NCI-H82 treated with DMSO at 0.1 percent for 48 hours (cell line): Measurements from ENCODE around the gene TAF1C.
"Not testable (repeated sequence)": the region's sequence is repeated elsewhere in the genome, so short reads cannot be mapped to it uniquely, and the experiment has no call there.

Experiments
- DNase-seq: peaks from one replicate; lab custom pipeline; 2025; ENCODE audit not compliant: unreplicated experiment; lab: John Stamatoyannopoulos, UW

The TAF1C gene

DNA sequence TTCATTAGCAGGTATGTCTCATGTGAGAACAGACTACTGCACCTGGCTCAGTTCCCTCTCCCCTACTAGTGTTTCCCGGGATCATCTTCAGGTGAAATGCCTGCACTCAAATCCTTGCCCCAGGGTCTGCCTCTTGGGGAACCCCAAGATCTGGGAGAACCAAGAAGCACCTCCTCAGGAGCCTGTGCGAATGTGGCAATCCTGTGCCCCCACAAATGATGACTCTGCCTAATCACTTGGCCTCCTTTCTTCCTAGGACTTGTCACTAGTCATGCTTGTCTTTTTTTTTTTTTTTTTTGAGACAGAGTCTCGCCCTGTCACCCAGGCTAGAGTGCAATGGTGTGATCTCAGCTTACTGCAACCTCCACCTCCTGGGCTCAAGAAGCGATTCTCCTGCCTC is 25.8 kb upstream of the TAF1C start:
- DNase-seq = no peak

DNA sequence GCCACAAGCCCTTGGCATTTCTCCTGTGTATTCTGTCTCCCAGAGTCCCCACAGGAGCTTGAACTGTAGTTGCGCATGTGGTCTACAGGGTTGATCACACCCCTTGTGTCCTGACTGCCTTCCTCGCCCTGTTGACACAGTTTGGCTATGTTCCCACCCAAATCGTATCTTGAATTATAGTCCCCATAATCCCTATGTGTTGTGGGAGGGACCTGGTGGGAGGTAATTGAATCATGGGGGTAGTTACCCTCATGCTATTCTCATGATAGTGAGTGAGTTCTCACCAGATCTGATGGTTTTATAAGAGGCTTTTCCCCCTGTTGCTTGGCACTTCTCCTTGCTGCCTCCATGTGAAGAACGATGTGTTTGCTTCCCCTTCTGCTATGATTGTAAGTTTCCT is 25.3 kb upstream of the TAF1C start:
- no peak for DNase-seq

DNA sequence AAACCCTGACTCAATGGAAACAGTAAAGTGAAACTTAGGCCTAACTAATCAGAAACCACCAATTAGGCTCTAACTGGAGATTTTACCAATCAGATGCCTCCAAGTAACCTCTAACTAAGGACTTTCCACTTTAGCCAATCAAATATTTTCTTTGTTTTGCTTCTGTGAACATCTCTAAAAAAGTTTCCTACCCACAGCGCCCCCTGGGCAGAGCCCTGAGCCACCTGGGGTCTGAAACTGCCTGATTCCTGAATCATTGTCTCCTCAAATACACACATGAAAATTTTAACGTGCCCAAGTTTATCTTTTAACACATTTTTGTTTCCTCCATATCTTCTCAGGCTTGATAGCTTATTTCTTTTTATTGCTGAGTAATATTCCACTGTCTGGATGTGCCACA is 23.1 kb upstream of the TAF1C start:
- no peak for DNase-seq

DNA sequence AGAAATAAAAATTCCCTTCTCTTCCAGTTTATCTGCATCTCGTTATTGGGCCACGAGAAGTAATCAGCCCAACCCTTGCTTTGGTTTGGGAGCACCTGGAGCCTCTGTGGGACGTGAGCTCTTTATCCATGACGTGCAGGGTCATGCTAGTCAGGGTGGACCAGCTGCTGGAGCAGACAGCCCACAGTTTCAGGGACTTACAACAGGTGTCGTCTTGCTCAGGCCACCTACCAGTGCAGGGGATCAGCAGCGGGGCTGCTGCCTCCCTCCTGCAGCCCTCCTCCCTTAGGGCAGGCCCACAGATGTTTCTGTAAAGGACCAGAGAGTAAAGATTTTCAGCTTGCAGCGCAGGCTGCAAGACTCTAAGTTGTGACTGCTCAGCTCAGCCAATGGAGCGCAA is 21.0 kb upstream of the TAF1C start:
- DNase-seq = peak; percentile 19

DNA sequence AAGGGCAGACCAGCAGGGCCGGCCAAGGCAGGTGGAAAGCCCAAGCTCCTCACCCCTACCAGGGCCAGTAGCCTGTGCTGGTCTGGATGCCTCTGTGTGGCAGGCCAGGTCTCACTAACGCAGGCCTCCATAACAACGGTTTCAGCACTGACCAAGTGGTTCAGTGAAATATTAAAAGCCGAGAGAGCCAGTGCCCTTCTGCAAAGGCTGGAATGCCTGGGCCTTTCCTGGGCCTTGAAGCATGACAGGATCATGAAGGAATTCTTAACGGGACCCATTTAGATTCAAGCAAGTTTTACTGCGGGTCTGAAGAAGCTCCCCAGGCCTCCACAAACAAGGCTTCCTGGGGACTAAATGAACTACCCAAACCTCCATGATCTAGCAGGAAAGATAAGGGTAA is 20.4 kb upstream of the TAF1C start:
- DNase-seq = no peak

DNA sequence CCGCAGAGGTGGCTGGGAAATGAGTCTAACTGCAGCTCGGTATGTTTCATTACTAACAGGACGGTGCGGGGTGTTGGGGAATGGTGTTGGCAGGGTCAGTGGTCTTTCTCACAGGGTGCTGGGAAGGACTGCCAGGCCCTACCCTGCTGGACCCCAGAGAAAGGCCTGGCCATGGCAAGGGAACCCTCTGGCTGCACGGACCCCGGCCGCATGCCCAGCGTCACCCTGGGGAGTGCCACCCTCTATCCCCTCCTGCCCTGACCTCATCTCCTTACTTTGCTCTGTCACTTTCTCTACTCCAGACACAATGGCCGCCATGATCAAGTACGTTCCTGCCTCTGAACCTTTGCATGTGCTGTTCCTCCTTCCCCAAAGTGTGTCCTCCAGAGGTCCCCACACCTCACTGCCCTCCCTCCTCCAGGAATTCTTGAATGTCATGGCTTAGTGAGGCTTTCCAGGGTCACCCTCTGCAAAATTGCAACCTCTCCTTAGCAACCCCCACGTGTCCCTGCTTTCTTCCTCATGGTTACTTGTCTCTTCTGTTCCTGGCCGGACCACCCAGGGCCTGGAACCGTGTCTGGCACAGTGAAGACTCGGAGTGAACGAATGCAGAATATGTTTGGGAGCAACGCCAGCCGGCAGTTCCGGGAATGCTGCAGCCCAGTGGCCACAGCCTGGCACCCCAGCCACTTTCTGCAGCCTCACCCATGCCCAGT is 19.3 kb upstream of the TAF1C start:
- DNase-seq = no peak

DNA sequence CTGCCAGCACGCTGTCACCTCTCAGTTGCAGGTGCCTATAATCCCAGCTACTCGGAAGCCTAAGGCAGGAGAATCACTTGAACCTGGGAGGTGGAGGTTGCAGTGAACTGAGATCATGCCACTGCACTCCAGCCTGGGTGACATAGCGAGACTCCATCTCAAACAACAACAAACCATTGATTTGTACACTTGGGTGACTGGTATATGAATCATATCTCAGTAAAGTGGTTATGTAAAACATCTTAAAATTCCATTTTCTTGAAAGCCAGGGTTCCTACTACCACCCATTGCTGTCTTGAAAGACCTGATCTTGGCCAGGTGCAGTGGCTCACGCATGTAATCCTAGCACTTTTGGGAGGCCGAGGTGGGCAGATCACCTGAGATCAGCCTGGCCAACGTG is 18.3 kb upstream of the TAF1C start:
- not testable (repeated sequence) for DNase-seq

DNA sequence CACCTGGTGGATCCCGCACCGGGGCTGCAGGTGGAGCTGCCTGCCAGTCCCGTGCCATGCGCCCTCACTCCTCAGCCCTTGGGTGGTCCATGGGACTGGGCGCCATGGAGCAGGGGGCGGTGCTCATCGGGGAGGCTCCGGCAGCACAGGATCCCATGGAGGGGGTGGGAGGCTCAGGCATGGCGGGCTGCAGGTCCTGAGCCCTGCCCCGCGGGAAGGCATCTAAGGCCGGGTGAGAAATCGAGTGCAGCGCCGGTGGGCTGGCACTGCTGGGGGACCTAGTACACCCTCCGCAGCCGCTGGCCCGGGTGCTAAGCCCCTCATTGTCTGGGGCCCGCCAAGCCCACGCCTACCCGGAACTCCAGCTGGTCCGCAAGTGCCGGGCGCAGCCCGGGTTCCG is 17.7 kb upstream of the TAF1C start:
- DNase-seq = not testable (repeated sequence)

DNA sequence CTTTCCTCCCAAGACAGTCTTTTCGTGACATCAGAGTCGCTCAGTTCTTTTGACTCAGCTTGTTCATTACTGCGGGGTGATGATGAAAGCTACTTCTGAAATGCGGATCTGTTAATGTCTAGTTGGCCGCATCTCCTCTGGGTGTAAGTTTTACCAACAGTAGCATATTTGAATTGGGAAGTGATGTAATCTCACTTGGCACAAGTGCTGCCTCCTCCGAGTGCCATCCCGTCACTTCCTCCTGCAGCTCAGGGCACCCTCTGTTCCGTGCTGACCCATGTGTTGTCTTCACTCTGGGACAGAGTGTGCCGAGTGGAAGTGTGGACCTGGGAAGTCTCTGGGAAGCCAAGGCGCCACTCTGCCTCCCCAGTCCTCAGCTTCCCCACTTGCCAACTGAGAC is 13.0 kb upstream of the TAF1C start:
- no peak for DNase-seq

DNA sequence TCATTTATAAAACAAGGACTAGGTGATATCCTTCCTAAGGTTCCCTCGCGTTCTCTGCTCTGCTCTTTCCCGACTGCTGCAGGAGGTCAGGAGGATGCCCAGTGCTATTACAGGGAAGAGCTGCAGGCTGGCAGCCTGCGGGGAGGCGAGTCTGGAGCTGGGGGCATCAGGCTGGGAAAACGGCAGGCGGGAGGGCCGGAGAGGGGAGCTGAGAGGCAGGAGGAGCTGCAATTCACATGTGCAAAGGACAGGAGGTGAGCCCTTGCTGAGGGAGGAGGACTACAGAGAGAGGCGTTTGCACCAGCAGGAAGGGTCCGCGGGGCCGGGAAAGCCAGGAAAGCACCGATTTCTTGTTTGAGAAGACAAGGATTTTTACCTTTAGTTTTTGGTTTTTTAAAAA is 12.2 kb upstream of the TAF1C start:
- peak; percentile 37 for DNase-seq

DNA sequence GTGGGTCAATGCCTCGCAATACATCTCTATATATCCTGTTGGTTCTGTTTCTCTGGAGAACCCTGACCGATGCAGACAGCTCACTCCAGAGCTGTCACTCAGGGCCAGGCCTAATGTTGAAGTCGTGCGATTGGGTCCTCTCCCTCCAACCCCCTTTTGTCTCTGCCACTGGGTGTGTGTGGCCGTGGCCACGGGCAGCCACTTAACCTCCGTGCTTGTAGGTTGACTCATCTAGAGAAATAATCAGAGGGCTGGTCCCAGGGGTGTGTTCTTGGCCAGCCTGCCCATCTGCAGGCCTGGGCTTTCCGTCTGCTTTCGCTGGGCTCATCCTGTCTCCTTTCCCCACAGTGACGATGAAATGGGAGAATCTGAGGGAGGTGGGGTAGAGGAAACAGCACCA is 11.5 kb upstream of the TAF1C start:
- no peak for DNase-seq

DNA sequence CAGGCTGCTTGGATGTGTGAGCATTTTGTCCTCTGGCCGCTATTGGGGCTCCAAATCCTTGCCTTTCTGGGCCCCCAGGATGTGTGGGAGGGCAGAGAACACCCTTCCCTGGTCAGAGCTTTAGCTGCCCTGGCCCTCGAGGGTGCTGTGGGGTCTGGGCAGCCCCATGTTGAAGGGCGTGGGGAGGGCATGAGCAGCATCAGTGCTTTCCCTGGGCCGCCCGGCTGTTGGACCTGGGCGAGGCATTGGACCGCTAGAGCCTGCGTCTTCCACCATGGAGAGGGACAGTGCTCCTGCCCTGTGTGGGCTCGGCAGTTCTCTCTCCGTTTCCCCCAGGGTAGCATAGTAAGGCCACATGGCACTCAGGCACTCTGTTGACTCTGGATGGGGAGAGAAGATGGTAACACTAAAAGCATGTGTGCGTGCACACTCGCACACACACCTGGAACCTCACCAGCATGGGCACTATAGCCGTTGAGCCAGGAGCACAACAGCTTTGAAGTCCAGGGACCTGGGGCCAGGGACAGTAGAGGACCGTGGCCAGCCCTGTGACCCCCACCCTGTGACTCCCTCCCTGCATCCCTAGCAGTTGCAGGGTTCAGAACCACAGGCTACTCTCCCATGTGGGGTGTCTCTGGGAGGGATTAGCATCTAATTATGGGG is 10.7 kb upstream of the TAF1C start:
- no peak for DNase-seq

DNA sequence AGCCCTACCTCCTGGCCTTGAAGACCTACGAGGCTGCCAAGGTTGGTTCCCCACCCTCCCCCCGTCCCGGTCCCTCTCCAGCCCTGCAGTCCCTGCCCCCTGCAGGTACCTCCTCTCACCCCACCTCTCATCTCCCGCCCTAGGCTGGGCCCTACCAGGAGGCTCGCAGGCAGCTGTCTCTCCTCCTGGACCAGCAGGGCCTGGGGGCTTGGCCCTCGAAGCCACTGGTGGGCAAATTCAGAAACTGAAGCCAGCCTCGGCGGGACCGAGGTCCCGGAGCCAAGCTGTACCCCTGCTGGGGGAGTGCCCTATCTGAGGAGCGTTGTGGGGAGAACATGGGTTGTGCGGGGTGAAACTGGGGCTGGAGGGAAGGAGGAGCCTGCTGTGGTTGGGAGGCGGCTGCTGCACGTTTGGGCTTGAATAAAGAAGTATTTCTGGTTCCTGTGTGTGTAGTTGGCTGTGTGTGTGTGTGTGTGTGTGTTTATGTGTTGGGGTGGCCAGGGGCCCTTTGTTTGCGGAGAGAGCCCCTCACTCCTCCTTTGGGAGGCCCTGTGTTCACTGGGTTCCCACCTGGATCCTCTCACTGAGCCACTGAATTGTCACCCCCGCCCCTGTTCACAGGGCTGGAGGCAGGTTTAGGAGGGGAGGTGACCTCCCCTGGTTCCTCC is 10.0 kb upstream of the TAF1C start:
- DNase-seq = no peak

DNA sequence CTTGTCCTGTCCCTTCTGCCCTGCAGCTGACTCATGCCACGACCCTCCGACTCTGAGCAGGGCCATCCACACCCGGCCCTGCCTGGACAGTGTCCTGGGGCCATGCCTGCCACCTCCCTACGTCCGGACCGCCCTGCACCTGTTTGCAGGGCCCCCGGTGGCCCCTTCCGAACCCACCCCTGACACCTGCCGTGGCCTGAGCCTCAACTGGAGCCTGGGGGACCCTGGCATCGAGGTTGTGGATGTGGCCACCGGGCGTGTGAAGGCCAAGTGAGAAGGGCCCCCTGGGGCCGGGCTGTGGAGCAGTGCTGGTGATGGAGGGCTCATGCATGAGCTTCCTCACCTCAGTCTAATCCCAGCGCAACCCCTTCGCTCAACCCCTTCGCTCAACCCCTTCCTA is 9.2 kb upstream of the TAF1C start:
- DNase-seq = no peak

DNA sequence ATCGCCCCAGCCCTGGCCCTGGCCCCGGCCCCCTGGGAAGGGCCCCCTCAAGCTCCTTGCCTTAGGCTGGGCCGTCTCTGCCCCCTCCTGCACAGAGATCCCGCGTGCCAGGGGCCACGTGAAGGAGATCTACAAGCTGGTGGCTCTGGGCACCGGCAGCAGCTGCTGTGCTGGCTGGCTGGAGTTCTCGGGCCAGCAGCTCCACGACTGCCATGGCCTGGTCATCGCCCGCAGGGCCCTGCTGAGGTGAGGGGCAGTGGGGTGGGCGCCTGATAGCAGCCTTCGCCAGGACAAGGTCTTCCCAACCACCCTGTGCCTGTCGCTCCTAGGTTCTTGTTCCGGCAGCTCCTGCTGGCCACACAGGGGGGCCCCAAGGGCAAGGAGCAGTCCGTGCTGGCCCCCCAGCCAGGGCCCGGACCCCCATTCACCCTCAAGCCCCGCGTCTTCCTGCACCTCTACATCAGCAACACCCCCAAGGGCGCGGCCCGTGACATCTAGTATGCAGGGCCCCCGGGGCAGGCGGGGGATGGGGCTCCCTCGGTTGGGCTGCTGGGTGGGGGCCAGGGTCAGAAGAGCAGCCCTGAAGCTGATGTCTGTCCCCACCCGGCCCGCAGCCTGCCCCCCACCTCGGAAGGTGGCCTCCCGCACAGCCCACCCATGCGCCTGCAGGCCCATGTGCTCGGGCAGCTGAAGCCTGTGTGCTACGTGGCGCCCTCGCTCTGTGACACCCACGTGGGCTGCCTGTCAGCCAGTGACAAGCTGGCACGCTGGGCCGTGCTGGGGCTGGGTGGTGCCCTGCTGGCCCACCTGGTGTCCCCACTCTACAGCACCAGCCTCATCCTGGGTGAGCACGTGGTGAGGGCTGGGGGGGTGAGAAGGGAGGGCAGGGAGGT is 8.6 kb upstream of the TAF1C start:
- no peak for DNase-seq

DNA sequence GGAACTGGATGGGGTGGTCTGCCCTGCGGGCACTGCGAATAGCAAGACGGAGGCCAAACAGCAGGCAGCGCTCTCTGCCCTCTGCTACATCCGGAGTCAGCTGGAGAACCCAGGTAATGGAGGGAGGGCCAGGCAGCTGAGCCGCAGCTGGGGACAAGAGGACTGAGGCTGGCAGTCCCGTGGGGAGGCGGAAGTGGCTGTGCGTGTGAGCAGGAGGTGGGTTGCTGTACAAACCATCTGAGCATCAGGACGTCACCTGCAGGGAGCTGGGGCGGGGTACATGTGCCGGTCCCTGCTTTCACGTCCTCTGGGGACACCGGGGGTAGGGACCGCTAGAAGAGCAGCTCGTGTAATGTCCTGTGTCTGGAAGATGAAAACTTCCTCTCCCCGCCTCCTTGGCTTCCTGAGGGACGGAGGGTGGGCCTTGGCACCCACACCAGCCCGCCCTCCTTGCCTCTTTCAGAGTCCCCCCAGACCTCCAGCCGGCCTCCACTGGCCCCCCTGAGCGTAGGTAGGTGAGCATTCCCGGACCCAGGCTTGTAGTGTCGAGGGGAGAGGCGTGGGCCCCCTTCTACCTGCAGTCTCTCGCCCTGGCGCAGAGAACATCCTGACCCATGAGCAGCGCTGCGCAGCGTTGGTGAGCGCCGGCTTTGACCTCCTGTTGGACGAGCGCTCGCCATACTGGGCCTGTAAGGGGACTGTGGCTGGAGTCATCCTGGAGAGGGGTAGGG is 7.8 kb upstream of the TAF1C start:
- DNase-seq = no peak

DNA sequence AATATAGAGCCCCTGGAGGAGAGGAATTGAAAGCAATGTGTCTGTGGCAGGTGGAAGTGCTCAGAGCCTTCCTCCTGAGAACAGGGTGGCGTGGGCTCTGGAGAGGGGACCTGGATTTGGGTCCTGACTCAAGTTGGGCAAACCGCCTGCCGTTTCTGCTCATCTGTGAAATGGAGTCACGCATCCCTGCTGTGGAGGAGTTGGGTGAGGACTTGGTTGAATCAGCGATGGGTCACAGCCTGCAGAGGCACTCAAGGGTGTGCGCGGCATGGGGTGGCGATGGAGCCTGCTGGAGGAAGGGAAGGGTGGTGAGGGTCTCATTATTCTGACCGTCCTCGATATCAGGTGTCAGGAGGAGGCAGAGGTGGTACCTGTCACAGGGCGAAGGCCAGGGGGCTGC is 7.2 kb upstream of the TAF1C start:
- no peak for DNase-seq

DNA sequence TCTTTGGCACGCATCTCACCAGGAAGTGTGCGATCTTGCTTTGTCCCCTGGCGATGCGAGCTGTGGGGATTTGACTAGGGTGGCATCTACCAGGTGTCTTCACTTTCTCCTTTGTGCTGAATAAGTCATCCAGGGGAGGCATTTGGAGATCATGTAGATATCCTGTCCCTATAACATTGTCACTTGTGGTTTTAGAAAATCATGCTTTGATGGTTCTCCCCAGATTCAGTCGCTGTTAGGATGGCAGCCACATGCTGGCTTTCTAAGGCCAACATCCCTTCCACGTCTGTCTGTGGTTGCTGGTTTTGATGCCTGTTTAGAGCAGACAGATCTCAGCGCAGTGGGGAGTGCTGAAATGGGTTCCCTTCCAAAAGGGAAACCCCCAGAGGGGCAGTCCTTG is 6.6 kb upstream of the TAF1C start:
- DNase-seq = no peak

DNA sequence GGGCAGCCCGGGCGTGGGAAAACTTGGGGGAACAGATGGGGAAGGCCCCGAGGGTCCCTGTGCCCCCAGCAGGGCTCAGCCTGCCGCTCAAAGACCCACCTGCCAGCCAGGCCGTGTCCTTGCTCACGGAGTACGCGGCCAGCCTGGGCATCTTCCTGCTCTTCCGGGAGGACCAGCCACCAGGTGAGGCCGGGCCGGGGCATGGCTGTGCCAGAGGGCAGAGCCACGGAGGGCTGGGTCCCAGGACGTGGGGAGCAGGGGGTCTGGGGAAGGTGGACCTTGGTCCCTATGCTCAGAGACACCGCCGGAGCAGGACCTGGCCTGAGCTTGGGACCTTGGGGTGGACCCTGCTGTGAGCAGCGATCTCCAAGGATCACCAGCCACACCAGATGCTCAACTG is 4.6 kb upstream of the TAF1C start:
- no peak for DNase-seq

DNA sequence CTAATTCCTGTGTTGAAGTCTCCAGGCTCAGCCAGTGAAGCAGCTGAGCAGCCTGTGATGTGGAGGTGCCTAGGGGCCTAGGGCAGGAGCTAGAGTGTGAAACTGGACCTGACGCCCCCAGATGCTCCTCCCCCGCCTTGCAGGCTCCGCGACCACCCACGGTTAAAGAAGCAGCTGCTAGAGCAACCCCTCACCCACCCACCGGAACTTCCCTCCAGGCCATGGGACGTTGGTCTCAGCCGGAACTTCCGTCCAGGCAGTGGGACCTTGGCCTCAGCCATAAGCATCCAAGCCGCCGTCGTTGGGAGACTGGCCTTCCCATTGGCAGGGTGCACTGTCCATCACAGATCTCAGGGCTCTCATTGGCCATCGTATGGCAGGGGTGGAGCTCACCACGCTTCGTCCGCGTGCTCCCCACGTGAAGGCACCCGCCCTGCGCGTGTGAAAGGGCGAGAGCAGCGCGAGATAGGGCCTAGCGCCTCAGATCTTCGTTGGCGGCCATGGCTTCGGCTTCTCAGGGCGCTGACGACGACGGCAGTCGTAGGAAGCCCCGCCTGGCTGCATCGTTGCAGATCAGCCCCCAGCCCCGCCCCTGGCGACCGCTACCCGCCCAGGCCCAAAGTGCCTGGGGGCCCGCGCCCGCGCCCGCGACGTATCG is 4.0 kb upstream of the TAF1C start, which contains the start of gene ADAD2:
Gene ADAD2 (plus strand): TSS at position 427 of the 658 bp plus-strand sequence. CDS start 74 bp downstream, at position 501.
- DNase-seq = no peak
